Stimulated activated CD8-positive, alpha-beta memory T cell treated with anti-CD3 and anti-CD28 coated beads, Interleukin-4, amount 100 ng/mL, for 24 hours (primary cell): ENCODE results near the gene C7.
"Not testable (repeated sequence)": the region's sequence is repeated elsewhere in the genome, so short reads cannot be mapped to it uniquely, and the experiment has no call there.

Source experiments
- DNase-seq: peaks from one replicate; pipeline ENCODE4 v3.0.0-alpha.2; 2020; ENCODE audit warnings: low read depth

The C7 gene

DNA sequence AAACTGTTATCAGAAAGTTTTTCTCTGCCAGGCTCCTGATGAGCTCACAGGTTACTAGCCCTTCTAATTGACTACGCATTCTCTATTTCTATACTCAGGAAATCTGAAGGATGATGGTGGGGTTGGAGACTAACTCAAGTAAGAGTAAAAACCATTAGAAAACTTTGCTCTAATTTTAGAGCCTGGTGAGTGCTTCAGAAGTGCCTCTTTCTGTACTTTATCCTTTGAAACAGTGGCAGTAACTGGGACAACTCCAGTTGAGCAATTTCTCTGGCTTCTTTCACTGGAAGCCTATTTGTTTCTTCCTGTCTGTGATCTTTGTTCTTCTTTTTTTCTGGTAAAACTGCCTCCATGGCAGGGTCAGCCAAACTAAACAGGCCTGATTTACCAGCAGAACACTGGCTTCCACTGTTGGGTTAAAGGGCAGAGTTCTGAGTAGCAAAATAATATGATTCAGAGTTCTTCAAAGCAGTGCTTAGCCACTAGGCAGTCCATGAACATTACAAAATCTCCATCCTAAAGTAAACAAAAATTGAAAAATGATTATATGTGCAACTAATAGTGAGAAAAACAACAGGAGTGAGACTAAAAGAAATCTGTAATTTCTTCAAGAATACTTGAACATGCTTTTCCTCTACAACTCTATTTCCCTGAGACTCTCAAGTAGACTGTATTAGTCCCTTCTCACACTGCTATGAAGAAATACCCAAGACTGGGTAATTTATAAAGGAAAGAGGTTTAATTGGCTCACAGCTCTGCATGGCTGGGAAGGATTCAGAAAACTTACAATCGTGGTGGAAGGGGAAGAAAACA lies 82.1 kb downstream of the C7 start:
- DNase-seq = no peak

DNA sequence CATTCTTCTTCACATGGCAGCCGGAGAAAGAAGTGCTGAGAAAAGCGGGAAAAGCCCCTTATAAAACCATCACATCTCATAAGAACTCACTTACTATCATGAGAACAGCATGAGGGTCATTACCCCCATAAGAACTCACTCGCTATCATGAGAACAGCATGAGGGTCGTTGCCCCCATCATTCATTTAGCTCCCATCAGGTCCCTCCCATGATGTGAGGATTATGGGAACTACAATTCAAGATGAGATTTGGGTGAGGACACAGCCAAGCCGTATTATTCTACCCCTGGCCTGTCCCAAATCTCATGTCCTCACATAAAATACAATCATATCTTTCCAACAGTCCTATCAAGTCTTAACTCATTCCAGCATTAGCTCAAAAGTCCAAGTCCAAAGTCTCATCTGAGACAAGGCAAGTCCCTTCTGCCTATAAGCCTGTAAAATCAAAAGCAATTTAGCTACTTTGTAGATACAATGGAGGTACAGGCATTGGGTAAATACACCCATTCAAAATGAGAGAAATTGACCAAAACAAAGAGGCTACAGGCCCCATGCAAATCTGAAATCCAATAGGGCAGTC lies 82.8 kb downstream of the C7 start:
- DNase-seq = no peak

DNA sequence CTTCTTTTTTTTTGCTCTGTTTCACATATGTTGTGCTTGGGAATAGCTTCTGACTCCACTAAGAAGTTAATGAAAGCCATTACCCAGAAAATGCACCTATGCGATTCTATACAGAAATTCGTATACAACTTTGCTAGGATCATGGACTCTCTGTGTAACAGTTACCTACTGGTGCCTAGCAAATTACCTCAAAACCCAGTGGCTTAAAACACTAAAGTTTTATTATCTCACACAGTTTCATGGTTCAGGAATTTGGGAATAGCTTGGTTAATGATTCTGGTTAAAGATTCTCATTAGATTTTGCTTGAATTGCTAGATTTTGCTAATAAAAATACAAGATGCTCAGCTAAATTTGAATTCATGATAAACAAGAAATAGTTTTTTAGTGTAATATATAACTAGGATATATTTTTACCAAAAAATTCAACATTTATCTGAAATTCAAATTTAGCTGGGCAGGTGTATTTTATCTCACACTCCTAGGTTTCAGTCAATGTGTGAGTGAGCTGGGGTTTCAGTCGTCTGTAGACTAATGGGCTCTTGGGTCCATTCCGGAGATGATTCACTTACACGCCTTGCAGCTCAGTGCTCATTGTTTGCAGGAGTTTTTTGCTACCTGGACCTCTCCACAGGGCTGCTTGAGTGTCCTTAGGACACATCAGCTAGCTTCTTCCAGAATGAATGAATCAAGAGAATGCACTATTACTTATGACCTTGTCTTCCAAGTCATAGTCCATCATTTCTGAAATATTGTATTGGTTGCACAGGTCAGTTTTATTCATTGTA lies 86.7 kb downstream of the C7 start:
- no peak for DNase-seq

DNA sequence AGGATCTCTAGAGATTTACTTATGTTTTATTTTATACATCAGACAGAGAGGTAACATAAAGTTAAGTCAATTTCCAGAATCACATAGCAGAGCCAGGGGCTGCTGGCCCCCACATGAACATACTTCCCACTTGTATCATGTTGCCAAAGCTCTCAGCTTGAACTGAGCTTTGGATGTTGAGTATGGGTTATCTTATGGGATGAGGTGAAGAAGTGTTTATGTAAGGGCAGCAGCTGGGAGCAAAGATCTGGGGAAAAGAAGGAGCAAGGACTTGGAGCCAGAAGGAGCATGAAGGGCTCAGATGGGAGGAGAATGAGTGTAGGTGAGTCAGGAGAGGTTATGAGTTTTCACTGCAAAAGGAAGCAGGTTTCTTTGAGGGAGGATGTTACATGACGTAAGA lies 89.8 kb downstream of the C7 start:
- DNase-seq = no peak

DNA sequence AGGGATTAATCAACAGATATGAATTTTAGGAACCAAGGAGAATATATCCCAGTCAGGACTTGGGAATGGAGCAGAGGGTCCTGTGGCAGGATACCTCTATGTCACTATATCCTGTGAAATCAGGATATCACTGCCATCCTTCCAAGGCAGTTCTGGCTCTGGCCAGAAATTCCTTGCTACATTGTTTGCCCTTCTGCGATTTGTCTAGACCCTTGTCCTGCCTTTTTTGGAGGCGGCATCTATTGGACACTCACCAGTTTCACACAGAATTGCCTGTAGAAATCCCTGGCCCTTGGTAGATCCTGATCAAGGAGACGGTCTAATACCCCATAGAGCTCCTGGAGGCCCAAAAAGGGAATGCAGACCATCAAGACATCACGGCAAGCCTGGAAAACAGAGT lies 90.7 kb downstream of the C7 start:
- no peak for DNase-seq

DNA sequence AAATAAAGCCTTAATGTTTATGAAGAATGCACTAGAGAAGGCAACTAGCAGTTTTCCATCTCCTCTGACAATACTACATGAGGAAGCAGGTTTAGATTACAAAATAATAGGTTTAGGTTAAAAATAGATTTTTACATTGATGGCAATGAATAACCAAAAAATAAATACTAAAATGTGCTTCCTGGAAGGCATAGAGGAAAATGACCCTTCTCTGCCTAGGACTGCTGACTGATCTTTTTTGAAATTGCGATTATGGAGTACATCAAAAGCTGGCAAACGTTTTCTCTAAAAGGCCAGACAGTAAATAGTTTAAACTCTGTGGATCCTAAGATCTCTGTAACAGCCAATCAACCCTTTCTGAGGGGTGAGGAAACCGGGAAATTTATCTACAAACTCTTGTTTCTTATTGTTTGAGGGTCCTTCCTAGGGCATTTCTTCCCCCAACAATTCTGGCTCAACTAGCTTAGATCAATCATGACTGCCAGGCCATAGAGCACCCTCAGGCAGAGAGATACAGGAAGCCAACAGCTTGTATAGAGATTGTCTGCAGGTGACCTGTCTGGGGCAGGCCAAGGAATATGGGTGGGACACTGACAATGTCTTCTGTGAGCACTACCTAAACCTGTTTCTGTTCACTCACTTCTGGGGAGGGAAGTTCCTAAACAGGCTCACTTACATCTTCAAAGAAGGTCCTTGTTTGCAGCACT lies 94.5 kb downstream of the C7 start:
- no peak for DNase-seq

DNA sequence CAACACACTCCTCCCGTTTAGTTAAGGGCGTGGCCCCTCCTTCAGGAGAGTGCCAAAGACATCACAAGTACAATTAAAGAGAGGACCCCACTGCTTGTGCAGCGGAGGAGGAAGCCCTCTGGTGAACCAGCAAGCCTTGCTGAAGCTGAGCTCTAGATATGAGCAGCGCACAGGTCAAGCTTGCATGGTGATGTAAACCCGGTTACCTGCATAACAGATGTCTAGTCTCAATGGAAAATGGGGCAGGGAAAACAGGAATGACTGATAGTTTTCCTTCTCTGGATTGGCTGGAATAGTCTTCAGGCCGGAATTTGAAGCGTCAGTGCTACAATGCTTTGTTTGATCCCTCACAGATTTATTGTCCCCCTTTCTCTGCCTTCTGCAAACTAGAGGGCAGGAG lies 95.6 kb downstream of the C7 start:
- no peak for DNase-seq

DNA sequence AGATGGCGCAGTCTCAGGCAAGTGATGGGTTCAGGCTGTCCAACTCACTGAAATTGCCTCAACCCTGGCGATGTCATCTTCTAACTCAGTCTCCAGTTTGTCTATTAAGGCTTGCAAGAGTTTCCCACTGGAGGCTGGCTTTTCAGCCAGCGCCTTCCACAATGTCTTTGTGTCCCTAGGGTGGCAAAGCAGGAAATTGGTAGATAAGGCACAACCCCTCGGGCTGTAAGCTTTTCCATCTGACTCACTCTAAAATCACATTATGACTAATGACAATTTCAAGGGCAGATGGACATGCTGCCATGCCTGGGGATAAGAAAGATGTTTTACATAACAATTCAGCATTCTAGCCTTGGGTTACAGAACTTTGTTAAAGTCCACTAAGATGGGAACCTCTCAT lies 99.9 kb downstream of the C7 start:
- DNase-seq = no peak

DNA sequence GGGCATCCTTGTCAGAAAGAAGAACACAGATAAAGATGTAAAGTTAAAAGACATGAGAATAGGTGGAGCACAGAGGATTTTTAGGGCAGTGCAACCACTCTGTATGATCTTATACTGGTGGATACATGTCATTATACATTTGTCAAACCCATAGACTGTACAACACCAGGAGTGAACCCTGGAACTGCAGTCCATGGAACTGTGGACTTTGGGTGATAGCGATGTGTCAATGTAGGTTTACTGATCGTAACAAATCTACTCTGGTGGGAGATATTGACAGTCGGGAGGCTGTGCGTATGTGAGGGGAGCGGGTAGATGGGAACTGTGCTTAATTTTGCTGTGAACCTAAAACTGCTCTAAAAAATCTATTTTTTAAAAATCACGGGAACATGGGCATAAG lies 101.3 kb downstream of the C7 start:
- no peak for DNase-seq

DNA sequence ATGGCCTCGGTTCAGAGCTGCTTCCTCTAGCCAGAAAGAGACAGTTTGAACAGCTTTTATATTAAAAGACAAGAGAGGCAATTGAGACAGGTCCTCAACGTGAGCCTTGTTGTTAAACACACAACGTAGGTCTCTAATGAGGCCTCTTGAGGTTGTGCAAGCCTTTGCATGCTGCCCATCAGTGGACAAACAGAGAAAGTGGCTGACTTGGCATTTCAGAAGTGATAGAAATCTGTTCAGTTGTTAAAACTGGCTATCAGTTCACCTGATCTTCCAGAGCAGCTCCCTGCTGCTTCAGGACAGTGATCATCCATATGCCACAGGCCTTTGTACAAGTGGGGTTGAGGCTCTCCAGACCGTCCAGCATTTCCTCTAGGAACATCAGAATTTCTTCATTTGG lies 103.0 kb downstream of the C7 start:
- no peak for DNase-seq

DNA sequence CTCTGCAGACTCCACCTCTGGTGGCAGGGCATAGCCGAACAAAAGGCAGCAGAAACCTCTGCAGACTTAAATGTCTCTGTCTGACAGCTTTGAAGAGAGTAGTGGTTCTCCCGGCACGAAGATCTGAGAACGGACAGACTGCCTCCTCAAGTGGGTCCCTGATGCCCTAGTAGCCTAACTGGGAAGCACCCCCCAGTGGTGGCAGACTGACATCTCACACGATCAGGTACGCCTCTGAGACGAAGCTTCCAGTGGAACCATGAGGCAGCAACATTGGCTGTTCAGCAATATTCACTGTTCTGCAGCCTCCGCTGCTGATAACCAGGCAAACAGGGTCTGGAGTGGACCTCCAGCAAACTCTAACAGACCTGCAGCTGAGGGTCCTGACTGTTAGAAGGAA lies 113.3 kb downstream of the C7 start:
- not testable (repeated sequence) for DNase-seq
